ENCODE results near the gene PNPLA7.
A peak's percentile ranks its signal among the peaks of the same experiment; 100 is the strongest.
"Not testable (repeated sequence)": the region's sequence is repeated elsewhere in the genome, so short reads cannot be mapped to it uniquely, and the experiment has no call there.

PNPLA7 gene

GRCh38 chr9:137574192-137574591, 24.0 kb upstream of the PNPLA7 start:
- DNase-seq = no peak

GRCh38 chr9:137570566-137570965, 20.4 kb upstream of the PNPLA7 start:
- no peak for DNase-seq

- DNase-seq = no peak
Measured at GRCh38 chr9:137569609-137570203, 19.5 kb upstream of the PNPLA7 start.

- not testable (repeated sequence) for DNase-seq
Measured at GRCh38 chr9:137568445-137568844, 18.2 kb upstream of the PNPLA7 start.

- no peak for DNase-seq
Measured at GRCh38 chr9:137564817-137565411, 14.7 kb upstream of the PNPLA7 start.

GRCh38 chr9:137564134-137564533, 13.9 kb upstream of the PNPLA7 start:
- no peak for DNase-seq

- no peak for DNase-seq
Measured at GRCh38 chr9:137558127-137558526, 7.9 kb upstream of the PNPLA7 start.

GRCh38 chr9:137556069-137556838, 6.1 kb upstream of the PNPLA7 start:
- DNase-seq = no peak

- DNase-seq = no peak
Measured at GRCh38 chr9:137555179-137555578, 5.0 kb upstream of the PNPLA7 start.

GRCh38 chr9:137554349-137554748, 4.1 kb upstream of the PNPLA7 start:
- no peak for DNase-seq

GRCh38 chr9:137553654-137554053, 3.5 kb upstream of the PNPLA7 start:
- DNase-seq = not testable (repeated sequence)

GRCh38 chr9:137552022-137552768, 2.0 kb upstream of the PNPLA7 start:
- no peak for DNase-seq

- peak; percentile 87 for DNase-seq
Measured at GRCh38 chr9:137551264-137552021, 1.2 kb upstream of the PNPLA7 start, which contains the start of gene MRPL41. TSS of gene MRPL41 (plus strand) at chr9:137551879. CDS start at chr9:137552082, 203 bp downstream.

- not testable (repeated sequence) for DNase-seq
Measured at GRCh38 chr9:137550958-137551263, 709 bp upstream of the PNPLA7 start.

GRCh38 chr9:137547687-137548543, 2.3 kb downstream of the PNPLA7 start:
- DNase-seq = no peak

GRCh38 chr9:137545123-137545522, 5.1 kb downstream of the PNPLA7 start:
- DNase-seq = no peak

- DNase-seq = no peak
Measured at GRCh38 chr9:137544176-137544760, 5.9 kb downstream of the PNPLA7 start.

- no peak for DNase-seq
Measured at GRCh38 chr9:137543237-137543963, 6.8 kb downstream of the PNPLA7 start.

- no peak for DNase-seq
Measured at GRCh38 chr9:137542486-137542885, 7.7 kb downstream of the PNPLA7 start.

GRCh38 chr9:137540536-137540935, 9.7 kb downstream of the PNPLA7 start:
- DNase-seq = no peak

GRCh38 chr9:137538058-137538457, 12.1 kb downstream of the PNPLA7 start:
- DNase-seq = no peak
